ENCODE data around the gene UBE2G1.
"Not testable (repeated sequence)": the region's sequence is repeated elsewhere in the genome, so short reads cannot be mapped to it uniquely, and the experiment has no call there.

Gene UBE2G1

GRCh38 chr17:4357030-4357628, 9.3 kb downstream of the UBE2G1 start:
- Histone ChIP-seq H3K79me2 (peaks cover 68% of the 10 kb centered on the region), H3K9ac (no peak overlapping the region), H3K9me3 (ENCODE audit: control insufficient read depth, low read length) (no peaks in the 10 kb centered on the region), H3K4me3 (ENCODE audit: low read depth, low read length) (no peak overlapping the region), H3K4me1 (no peaks in the 10 kb centered on the region), H2AFZ (no peak overlapping the region), H3K27me3 (ENCODE audit: control insufficient read depth, insufficient read depth, low read length) (no peaks in the 10 kb centered on the region), H3K4me2 (ENCODE audit: low read length) (no peak overlapping the region), H3K27ac (no peak overlapping the region), H3K36me3 (ENCODE audit: control insufficient read depth, insufficient read depth, low read length) (no peaks in the 10 kb centered on the region)
- TF ChIP-seq, protein P1, sequence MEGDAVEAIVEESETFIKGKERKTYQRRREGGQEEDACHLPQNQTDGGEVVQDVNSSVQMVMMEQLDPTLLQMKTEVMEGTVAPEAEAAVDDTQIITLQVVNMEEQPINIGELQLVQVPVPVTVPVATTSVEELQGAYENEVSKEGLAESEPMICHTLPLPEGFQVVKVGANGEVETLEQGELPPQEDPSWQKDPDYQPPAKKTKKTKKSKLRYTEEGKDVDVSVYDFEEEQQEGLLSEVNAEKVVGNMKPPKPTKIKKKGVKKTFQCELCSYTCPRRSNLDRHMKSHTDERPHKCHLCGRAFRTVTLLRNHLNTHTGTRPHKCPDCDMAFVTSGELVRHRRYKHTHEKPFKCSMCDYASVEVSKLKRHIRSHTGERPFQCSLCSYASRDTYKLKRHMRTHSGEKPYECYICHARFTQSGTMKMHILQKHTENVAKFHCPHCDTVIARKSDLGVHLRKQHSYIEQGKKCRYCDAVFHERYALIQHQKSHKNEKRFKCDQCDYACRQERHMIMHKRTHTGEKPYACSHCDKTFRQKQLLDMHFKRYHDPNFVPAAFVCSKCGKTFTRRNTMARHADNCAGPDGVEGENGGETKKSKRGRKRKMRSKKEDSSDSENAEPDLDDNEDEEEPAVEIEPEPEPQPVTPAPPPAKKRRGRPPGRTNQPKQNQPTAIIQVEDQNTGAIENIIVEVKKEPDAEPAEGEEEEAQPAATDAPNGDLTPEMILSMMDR (IDR thresholded peaks at IDR 0.05): no peak

- Histone ChIP-seq H2AFZ (no peak overlapping the region), H3K9me3 (ENCODE audit: control insufficient read depth, low read length) (no peaks in the 10 kb centered on the region), H3K27ac (no peak overlapping the region), H3K36me3 (ENCODE audit: control insufficient read depth, insufficient read depth, low read length) (no peaks in the 10 kb centered on the region), H3K27me3 (ENCODE audit: control insufficient read depth, insufficient read depth, low read length) (no peaks in the 10 kb centered on the region), H3K4me1 (no peaks in the 10 kb centered on the region), H3K79me2 (peaks cover 65% of the 10 kb centered on the region), H3K9ac (no peak overlapping the region), H3K4me2 (ENCODE audit: low read length) (no peak overlapping the region), H3K4me3 (ENCODE audit: low read depth, low read length) (no peak overlapping the region)
- TF ChIP-seq, protein P1 (IDR thresholded peaks at IDR 0.05): no peak
These were observed 11.5 kb downstream of the UBE2G1 start for GRCh38 chr17:4354862-4355514.

DNA sequence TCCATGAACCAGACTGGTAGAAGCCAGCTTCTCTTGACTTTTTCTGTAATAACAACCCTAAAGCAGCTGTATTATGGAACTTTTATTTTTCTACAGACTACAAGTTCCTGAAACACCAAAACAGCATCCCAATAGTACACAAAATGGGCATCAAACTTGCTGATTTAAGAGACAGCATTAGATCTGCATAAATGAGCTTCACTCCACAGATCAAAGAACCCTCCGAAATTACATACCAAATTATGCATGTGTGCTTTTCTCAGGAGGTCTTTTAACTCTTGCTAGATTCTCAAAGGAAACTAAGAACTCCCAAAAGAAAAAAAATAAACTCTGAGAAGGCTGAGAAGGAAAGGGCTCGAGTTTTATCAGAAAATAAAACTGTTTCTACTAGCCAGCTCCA, 12.3 kb downstream of the UBE2G1 start:
- Histone ChIP-seq H3K4me1 (no peaks in the 10 kb centered on the region), H3K27ac (no peak overlapping the region), H3K4me3 (ENCODE audit: low read depth, low read length) (no peak overlapping the region), H2AFZ (no peak overlapping the region), H3K9ac (no peak overlapping the region), H3K79me2 (peaks cover 71% of the 10 kb centered on the region), H3K9me3 (ENCODE audit: control insufficient read depth, low read length) (no peaks in the 10 kb centered on the region), H3K27me3 (ENCODE audit: control insufficient read depth, insufficient read depth, low read length) (no peaks in the 10 kb centered on the region), H3K4me2 (ENCODE audit: low read length) (no peak overlapping the region), H3K36me3 (ENCODE audit: control insufficient read depth, insufficient read depth, low read length) (no peaks in the 10 kb centered on the region)
- TF ChIP-seq, protein P1 (IDR thresholded peaks at IDR 0.05): no peak

GRCh38 chr17:4350214-4350613, 16.3 kb downstream of the UBE2G1 start:
- not testable (repeated sequence) for H3K4me3 ChIP-seq (ENCODE audit: low read depth, low read length); H3K4me1 ChIP-seq; H3K9ac ChIP-seq; H3K4me2 ChIP-seq (ENCODE audit: low read length); H2AFZ ChIP-seq; H3K27me3 ChIP-seq (ENCODE audit: control insufficient read depth, insufficient read depth, low read length); H3K27ac ChIP-seq; H3K9me3 ChIP-seq (ENCODE audit: control insufficient read depth, low read length); H3K36me3 ChIP-seq (ENCODE audit: control insufficient read depth, insufficient read depth, low read length)
- H3K79me2 ChIP-seq: peaks cover 65% of the 10 kb centered on the region

- Histone ChIP-seq H3K36me3 (ENCODE audit: control insufficient read depth, insufficient read depth, low read length) (no peaks in the 10 kb centered on the region), H3K4me2 (ENCODE audit: low read length) (no peak overlapping the region), H3K9ac (no peak overlapping the region), H3K79me2 (peaks cover 61% of the 10 kb centered on the region), H3K4me1 (peaks cover 6% of the 10 kb centered on the region), H3K27ac (no peak overlapping the region), H2AFZ (no peak overlapping the region), H3K27me3 (ENCODE audit: control insufficient read depth, insufficient read depth, low read length) (no peaks in the 10 kb centered on the region), H3K9me3 (ENCODE audit: control insufficient read depth, low read length) (no peaks in the 10 kb centered on the region), H3K4me3 (ENCODE audit: low read depth, low read length) (no peak overlapping the region)
- TF ChIP-seq, protein P1 (IDR thresholded peaks at IDR 0.05): no peak
These were observed 20.8 kb downstream of the UBE2G1 start for GRCh38 chr17:4345581-4346252.
